GM12878 (cell line): ENCODE measurements around the gene TRPM1. TPM values are rescaled to one million over a fixed set of nuclear protein-coding genes. Genes with fewer than 3 reads are reported as not detected.

Source experiments
- CTCF ChIP-seq, 3 experiments: IDR thresholded peaks in 2 of 3; conservative IDR thresholded peaks in 1 of 3; 2 replicates each; pipeline ENCODE4 v1.5.1; 2011; ENCODE audit warnings: low read depth in 3 of 3, low read length in 3 of 3, mild to moderate bottlenecking in 3 of 3, control low read depth in 2 of 3, moderate library complexity in 2 of 3, inconsistent platforms in 1 of 3, mixed read lengths in 1 of 3; ENCODE audit not compliant: control insufficient read depth in 2 of 3, insufficient read depth in 1 of 3; ENCODE audit errors: extremely low read depth in 1 of 3
- EGR1 ChIP-seq, 2 experiments: IDR thresholded peaks; 1 replicate in 1 of 2; 2 replicates in 1 of 2; pipeline ENCODE4 v1.6.1; 2011 to 2012; ENCODE audit warnings: low read depth in 2 of 2, low read length in 2 of 2, borderline replicate concordance in 1 of 2, mild to moderate bottlenecking in 1 of 2, moderate library complexity in 1 of 2
- FOXM1 ChIP-seq: IDR thresholded peaks from 2 replicates; pipeline ENCODE4 v1.6.1; 2012; ENCODE audit warnings: low read depth, mild to moderate bottlenecking, inconsistent platforms, low read length, moderate library complexity
- LARP7 ChIP-seq: fragments of 450-650 bp; IDR thresholded peaks from 2 replicates; pipeline ENCODE4 v1.6.1; 2017; ENCODE audit warnings: mild to moderate bottlenecking
- PAX8 ChIP-seq: fragments of 450-650 bp; IDR thresholded peaks from 2 replicates; pipeline ENCODE4 v1.6.1; 2017; ENCODE audit warnings: mild to moderate bottlenecking, moderate library complexity
- SREBF2 ChIP-seq: IDR thresholded peaks from 2 replicates; pipeline ENCODE4 v1.6.1; 2012; ENCODE audit warnings: mild to moderate bottlenecking, low read length
- polyA plus RNA-seq, 11 experiments: library from polyadenylated mRNA; depleted of rRNA in 4 of 11; unstranded in 6 of 11; stranded (reverse) in 5 of 11; fragments of >200 nt; fragmentation: Nextera tagmentation in 4 of 11; fragmentation: Illumina TruSeq in 1 of 11; extraction: Ambion mirVana in 4 of 11; extraction: Trizol in 1 of 11; gene quantifications; 1 replicate in 1 of 11; 2 replicates in 10 of 11; pipeline versions ENCODE4 v1.2.1 to v1.2.3, GENCODE V29; 2011 to 2016; ENCODE audit warnings: inconsistent platforms in 2 of 11, missing spikeins in 2 of 11, low read depth in 1 of 11
- total RNA-seq, 4 experiments: library from RNA; depleted of rRNA in 3 of 4; stranded (reverse); fragments of >200 nt in 3 of 4; fragmentation: Illumina TruSeq in 1 of 4; extraction: Trizol in 1 of 4; gene quantifications; 2 replicates each; pipeline versions ENCODE4 v1.2.1 to v1.2.3, GENCODE V29; 2013 to 2021
- TF ChIP-seq, protein P1 (sequence below): fragments of 450-650 bp; IDR thresholded peaks from 2 replicates; pipeline ENCODE4 v1.6.1; 2017; ENCODE audit warnings: borderline replicate concordance

TRPM1 gene
- total and polyA plus RNA-seq, 10 of the 15 experiments (the other 5 are each of a cell fraction or from before 2014, with no cell fraction given) = 0.01 to 0.10 (median 0.05) TPM; not detected in 4

DNA sequence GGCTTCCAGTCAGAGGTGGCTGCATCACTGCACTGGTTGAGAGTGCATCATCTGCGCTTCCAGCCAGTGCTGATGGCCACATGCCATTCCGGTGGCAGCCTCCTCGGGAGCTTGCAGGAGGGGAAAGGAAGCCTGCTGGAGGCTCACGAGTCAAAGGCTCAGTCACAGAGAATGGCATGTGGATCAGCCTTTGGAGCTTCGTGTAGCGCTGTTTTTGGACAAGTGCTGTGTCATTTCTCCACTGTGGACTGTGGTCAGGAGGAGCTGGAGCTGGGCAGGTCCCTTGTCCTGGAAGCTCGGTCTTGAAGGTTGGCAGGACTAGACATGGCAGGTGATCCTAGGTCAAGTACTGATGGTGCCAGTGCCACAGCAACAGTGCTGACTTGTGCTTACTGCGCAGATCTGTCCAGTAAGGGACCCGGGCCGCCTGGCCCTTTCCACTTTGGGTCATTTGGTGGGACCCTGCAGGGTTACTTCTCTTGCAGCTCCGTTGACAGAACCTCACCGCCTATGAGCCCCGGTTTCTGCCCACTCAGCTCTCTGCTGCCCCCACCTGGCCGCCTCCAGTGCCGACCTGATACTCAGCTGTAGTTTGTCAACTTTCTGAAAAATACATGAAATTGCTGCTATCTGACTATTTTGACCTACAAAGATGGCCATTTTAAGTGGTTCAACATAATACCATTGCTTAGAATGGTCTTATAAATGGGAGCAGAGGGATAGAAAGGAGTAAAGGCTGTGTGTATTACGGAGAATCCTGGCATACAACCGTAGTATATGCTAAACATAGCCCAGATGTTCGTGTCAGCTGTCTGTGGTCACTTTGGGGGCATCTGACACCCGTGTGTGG, 27.6 kb upstream of the TRPM1 start (continued):
- TF ChIP-seq CTCF (IDR thresholded peaks at IDR 0.05 in 2 of 3, conservative IDR thresholded peaks at IDR 0.05 in 1 of 3; ENCODE audit: control insufficient read depth in 2 of 3, extremely low read depth in 1 of 3, insufficient read depth in 1 of 3, low read depth in 3 of 3, low read length in 3 of 3) (peak; percentile 81 to 98 (median 96)), PAX8 (no peak), LARP7 (no peak), EGR1 (IDR thresholded peaks at IDR 0.05; ENCODE audit: borderline replicate concordance in 1 of 2, low read depth in 2 of 2, low read length in 2 of 2) (no peak), SREBF2 (no peak), FOXM1 (0 out of 2 replicates have a peak, but pooled peaks have one; percentile 31)
- TF ChIP-seq, protein P1, sequence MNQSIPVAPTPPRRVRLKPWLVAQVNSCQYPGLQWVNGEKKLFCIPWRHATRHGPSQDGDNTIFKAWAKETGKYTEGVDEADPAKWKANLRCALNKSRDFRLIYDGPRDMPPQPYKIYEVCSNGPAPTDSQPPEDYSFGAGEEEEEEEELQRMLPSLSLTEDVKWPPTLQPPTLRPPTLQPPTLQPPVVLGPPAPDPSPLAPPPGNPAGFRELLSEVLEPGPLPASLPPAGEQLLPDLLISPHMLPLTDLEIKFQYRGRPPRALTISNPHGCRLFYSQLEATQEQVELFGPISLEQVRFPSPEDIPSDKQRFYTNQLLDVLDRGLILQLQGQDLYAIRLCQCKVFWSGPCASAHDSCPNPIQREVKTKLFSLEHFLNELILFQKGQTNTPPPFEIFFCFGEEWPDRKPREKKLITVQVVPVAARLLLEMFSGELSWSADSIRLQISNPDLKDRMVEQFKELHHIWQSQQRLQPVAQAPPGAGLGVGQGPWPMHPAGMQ = no peak
